Nephron (organoid): Measurements from ENCODE around the gene GTF2IRD1.
A peak's percentile ranks its signal among the peaks of the same experiment; 100 is the strongest.
"Not testable (repeated sequence)": the region's sequence is repeated elsewhere in the genome, so short reads cannot be mapped to it uniquely, and the experiment has no call there.

ENCODE experiments used
- H3K27ac Mint-ChIP-seq, 3 experiments: 2 replicates each; pipeline ENCODE4 v1.8.0; 2020; ENCODE audit warnings: mixed read lengths in 3 of 3, mild to moderate bottlenecking in 2 of 3, moderate library complexity in 1 of 3
- H3K27me3 Mint-ChIP-seq: 2 replicates; pipeline ENCODE4 v1.8.0; 2021; ENCODE audit warnings: low read depth, mild to moderate bottlenecking, moderate library complexity, mixed read lengths
- H3K36me3 Mint-ChIP-seq: 2 replicates; pipeline ENCODE4 v1.8.0; 2020; ENCODE audit warnings: low read depth, mixed read lengths
- H3K4me1 Mint-ChIP-seq: 2 replicates; pipeline ENCODE4 v1.8.0; 2020; ENCODE audit warnings: mixed read lengths
- H3K4me3 Mint-ChIP-seq, 3 experiments: 2 replicates each; pipeline ENCODE4 v1.8.0; 2020; ENCODE audit warnings: mild to moderate bottlenecking in 3 of 3, mixed read lengths in 3 of 3, moderate library complexity in 2 of 3
- H3K9me3 Mint-ChIP-seq: 2 replicates; pipeline ENCODE4 v1.8.0; 2020; ENCODE audit warnings: mixed read lengths
- CTCF ChIP-seq, 3 experiments: fragments of 200-600 bp; sonication (generic); IDR thresholded peaks; one replicate each; pipeline ENCODE4 v1.5.0; 2021; ENCODE audit warnings: antibody characterized with exemption in 3 of 3; ENCODE audit not compliant: unreplicated experiment in 3 of 3

Gene GTF2IRD1

DNA sequence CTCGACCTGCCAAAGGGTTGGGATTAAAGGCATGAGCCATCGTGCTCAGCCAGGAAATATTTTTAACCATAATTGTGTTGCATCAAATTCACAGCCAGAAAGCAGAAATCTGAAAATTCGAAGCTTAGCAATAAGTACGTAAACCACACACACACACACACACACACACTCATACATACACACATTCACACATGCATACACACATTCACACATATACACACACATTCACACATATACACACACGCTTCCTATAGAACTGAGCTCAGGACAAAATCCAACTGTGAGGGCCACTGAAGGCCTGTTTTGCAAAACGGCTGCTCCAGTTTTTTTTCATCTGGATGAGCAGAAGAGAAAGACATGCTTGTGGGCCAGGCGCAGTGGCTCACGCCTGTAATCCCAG, 178.8 kb downstream of the GTF2IRD1 start:
- no peak overlapping the region for H3K4me3 Mint-ChIP-seq
- TF ChIP-seq CTCF (IDR thresholded peaks at IDR 0.05; ENCODE audit: unreplicated experiment in 3 of 3), result no peak
- no peaks in the 10 kb centered on the region for H3K9me3 Mint-ChIP-seq
- H3K27me3 Mint-ChIP-seq, result peaks cover 7% of the 10 kb centered on the region
- H3K36me3 Mint-ChIP-seq, result no peaks in the 10 kb centered on the region
- peaks cover 18% of the 10 kb centered on the region for H3K4me1 Mint-ChIP-seq
- H3K27ac Mint-ChIP-seq, result no peak overlapping the region

DNA sequence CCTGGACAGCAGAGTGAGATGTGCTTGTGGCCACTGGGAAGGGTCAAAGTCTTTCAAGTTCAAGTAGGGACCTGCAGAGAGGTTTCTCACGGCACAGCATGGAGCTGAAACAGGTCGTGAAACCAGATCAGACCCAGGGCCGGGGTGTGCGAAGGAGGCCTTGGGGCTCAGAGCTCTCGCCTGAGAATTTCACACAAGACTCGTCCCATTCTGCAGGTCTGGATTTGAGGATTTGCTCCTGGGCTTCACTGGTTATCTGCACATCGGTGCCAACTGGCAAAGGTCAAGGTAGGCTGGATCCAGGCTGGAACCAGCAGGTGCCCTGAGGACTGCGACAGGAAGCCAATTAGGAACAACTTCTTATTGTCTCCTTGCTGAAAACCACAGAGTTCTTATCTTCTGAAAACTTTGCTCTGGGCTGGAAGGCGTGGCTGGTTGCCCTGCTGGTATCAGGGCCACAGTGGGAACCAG, 179.8 kb downstream of the GTF2IRD1 start:
- H3K9me3 Mint-ChIP-seq, result no peaks in the 10 kb centered on the region
- peaks cover 8% of the 10 kb centered on the region for H3K4me1 Mint-ChIP-seq
- no peak overlapping the region for H3K27ac Mint-ChIP-seq
- H3K4me3 Mint-ChIP-seq, result no peak overlapping the region
- H3K36me3 Mint-ChIP-seq, result no peaks in the 10 kb centered on the region
- no peak for TF ChIP-seq CTCF (IDR thresholded peaks at IDR 0.05; ENCODE audit: unreplicated experiment in 3 of 3)
- H3K27me3 Mint-ChIP-seq, result peaks cover 4% of the 10 kb centered on the region

GRCh38 chr7:74637745-74638144, 184.0 kb downstream of the GTF2IRD1 start:
- H3K27ac Mint-ChIP-seq, result no peak overlapping the region
- H3K9me3 Mint-ChIP-seq, result no peaks in the 10 kb centered on the region
- no peaks in the 10 kb centered on the region for H3K36me3 Mint-ChIP-seq
- peaks cover under 1% of the 10 kb centered on the region for H3K27me3 Mint-ChIP-seq
- TF ChIP-seq CTCF (IDR thresholded peaks at IDR 0.05; ENCODE audit: unreplicated experiment in 3 of 3), result no peak
- no peak overlapping the region for H3K4me3 Mint-ChIP-seq
- H3K4me1 Mint-ChIP-seq, result peaks cover 6% of the 10 kb centered on the region

DNA sequence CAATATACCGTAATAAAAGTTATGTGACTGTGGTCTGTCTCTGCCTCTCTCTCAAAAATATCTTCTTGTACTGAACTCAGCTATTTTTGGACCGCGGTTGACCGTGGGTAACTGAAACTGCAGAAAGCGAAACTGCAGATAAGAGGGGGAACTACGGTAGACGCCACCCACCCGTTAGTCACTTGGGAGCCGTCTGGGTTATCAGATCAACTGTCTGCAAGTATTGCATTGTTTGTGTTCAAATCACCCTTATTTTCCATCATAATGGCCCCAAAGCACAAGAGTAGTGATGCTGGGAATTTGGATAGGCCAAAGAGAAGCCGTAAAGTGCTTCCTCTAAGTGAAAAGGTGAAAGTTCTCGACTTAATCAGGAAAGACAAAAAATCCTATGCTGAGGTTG, 196.3 kb downstream of the GTF2IRD1 start:
- H3K9me3 Mint-ChIP-seq, H3K27me3 Mint-ChIP-seq, H3K36me3 Mint-ChIP-seq: not testable (repeated sequence)
- Mint-ChIP-seq H3K27ac (peak overlapping the region in 2 of 3 experiments; percentile 72 to 89), H3K4me1 (peaks cover 16% of the 10 kb centered on the region), H3K4me3 (peak overlapping the region in 2 of 3 experiments; percentile 68)

GRCh38 chr7:74650493-74651132, 196.9 kb downstream of the GTF2IRD1 start:
- H3K36me3 Mint-ChIP-seq, H3K9me3 Mint-ChIP-seq, H3K27me3 Mint-ChIP-seq, H3K4me3 Mint-ChIP-seq: not testable (repeated sequence)
- Mint-ChIP-seq H3K27ac (peak overlapping the region in 1 of 3 experiments; percentile 72), H3K4me1 (peaks cover 21% of the 10 kb centered on the region)

- H3K27ac Mint-ChIP-seq, H3K9me3 Mint-ChIP-seq, H3K36me3 Mint-ChIP-seq, H3K27me3 Mint-ChIP-seq, H3K4me3 Mint-ChIP-seq: not testable (repeated sequence)
- H3K4me1 Mint-ChIP-seq, result peaks cover 26% of the 10 kb centered on the region
Observed at GRCh38 chr7:74651133-74651504, 197.4 kb downstream of the GTF2IRD1 start.
